H1 (cell line): ENCODE data around the gene MZT2A. TPM values are rescaled to one million over a fixed set of nuclear protein-coding genes. Genes with fewer than 3 reads are reported as not detected.
"Not testable (repeated sequence)": the region's sequence is repeated elsewhere in the genome, so short reads cannot be mapped to it uniquely, and the experiment has no call there.

Experiments used
- CTCF ChIA-PET: fragments of 300-600 bp; sonication (Branson Sonifier 250); formaldehyde crosslinking; loops from one replicate; lab custom pipeline; 2021; ENCODE audit not compliant: partially characterized antibody; lab: Charles Lee
- POLR2A ChIA-PET: fragments of 300-600 bp; sonication (Branson Sonifier 250); formaldehyde crosslinking; loops from one replicate; lab custom pipeline; 2021; ENCODE audit warnings: inconsistent platforms; ENCODE audit not compliant: partially characterized antibody; lab: Charles Lee
- DNase-seq, 2 experiments: peaks; one replicate each; pipeline versions ENCODE4 v3.0.0 to v3.0.0-alpha.2; 2010 to 2022; ENCODE audit warnings: low spot score in 2 of 2, low read depth in 1 of 2, mixed read lengths in 1 of 2
- FAIRE-seq: peaks from 2 replicates; lab custom pipeline; 2011; peaks lifted over from hg19 to GRCh38; lab: Jason Lieb, UNC
- H2AFZ ChIP-seq: 2 replicates; pipeline ENCODE4 v1.8.1; 2012; ENCODE audit warnings: low read length, inconsistent platforms
- H2AK5ac ChIP-seq: 2 replicates; pipeline ENCODE4 v1.6.1; 2013; ENCODE audit warnings: low read depth, low read length
- H2BK120ac ChIP-seq: replicated peaks from 2 replicates; pipeline ENCODE3; 2013; ENCODE audit warnings: low read depth, low read length, inconsistent platforms
- H2BK12ac ChIP-seq: 2 replicates; pipeline ENCODE4 v1.6.1; 2013; ENCODE audit warnings: low read depth, low read length
- H2BK15ac ChIP-seq: 2 replicates; pipeline ENCODE4 v1.6.1; 2013; ENCODE audit warnings: low read length
- H2BK20ac ChIP-seq: 2 replicates; pipeline ENCODE4 v1.6.1; 2013; ENCODE audit warnings: low read length
- H2BK5ac ChIP-seq: 2 replicates; pipeline ENCODE4 v1.6.1; 2013; ENCODE audit warnings: low read depth, low read length
- H3K14ac ChIP-seq: 2 replicates; pipeline ENCODE4 v1.6.1; 2013; ENCODE audit warnings: inconsistent platforms; ENCODE audit not compliant: insufficient read length
- H3K18ac ChIP-seq: 2 replicates; pipeline ENCODE4 v1.6.1; 2013; ENCODE audit warnings: low read length; ENCODE audit errors: extremely low read depth
- H3K23ac ChIP-seq: 2 replicates; pipeline ENCODE4 v1.6.1; 2013; ENCODE audit warnings: inconsistent platforms; ENCODE audit not compliant: insufficient read length
- H3K23me2 ChIP-seq: 2 replicates; pipeline ENCODE4 v1.6.1; 2013; ENCODE audit warnings: low read depth, low read length
- H3K27ac ChIP-seq: 2 replicates; pipeline ENCODE4 v1.6.1; 2011; ENCODE audit warnings: low read depth, low read length, inconsistent platforms
- H3K27me3 ChIP-seq, 4 experiments: replicated peaks in 1 of 4; 1 replicate in 1 of 4; 2 replicates in 3 of 4; pipeline versions ENCODE4 v1.6.1 to v1.8.1; 2011 to 2013; ENCODE audit warnings: low read length in 3 of 4, mild to moderate bottlenecking in 3 of 4, inconsistent platforms in 2 of 4, mixed read lengths in 2 of 4, moderate library complexity in 1 of 4; ENCODE audit not compliant: control insufficient read depth in 3 of 4, insufficient read depth in 3 of 4; ENCODE audit errors: extremely low read depth in 1 of 4
- H3K36me3 ChIP-seq, 4 experiments: 2 replicates each; pipeline versions ENCODE4 v1.6.1 to v1.8.1; 2011 to 2013; ENCODE audit warnings: mild to moderate bottlenecking in 4 of 4, low read length in 3 of 4, moderate library complexity in 2 of 4, control low read depth in 1 of 4, inconsistent platforms in 1 of 4; ENCODE audit not compliant: insufficient read depth in 4 of 4, control insufficient read depth in 2 of 4
- H3K4ac ChIP-seq: replicated peaks from 2 replicates; pipeline ENCODE3; 2013; ENCODE audit warnings: low read length, low read depth, mixed read lengths, inconsistent platforms; ENCODE audit not compliant: insufficient read length
- H3K4me1 ChIP-seq, 4 experiments: replicated peaks in 1 of 4; 1 replicate in 1 of 4; 2 replicates in 3 of 4; pipeline versions ENCODE4 v1.6.1 to v1.8.1; 2011 to 2013; ENCODE audit warnings: low read length in 3 of 4, inconsistent platforms in 2 of 4, mixed read lengths in 1 of 4; ENCODE audit not compliant: insufficient read depth in 4 of 4, control insufficient read depth in 3 of 4
- H3K4me2 ChIP-seq, 2 experiments: 2 replicates each; pipeline versions ENCODE4 v1.6.1 to v1.8.1; 2011 to 2013; ENCODE audit warnings: low read depth in 2 of 2, low read length in 2 of 2, control low read depth in 1 of 2, inconsistent platforms in 1 of 2, mild to moderate bottlenecking in 1 of 2; ENCODE audit not compliant: insufficient read depth in 1 of 2
- H3K4me3 ChIP-seq, 4 experiments: fragments of 200-600, 300-600 bp in 1 of 4; sonication (generic), shearing (Covaris generic), sonication (Bioruptor Twin) in 1 of 4; 2 replicates each; pipeline versions ENCODE4 v1.5.1 to v1.8.1; 2011 to 2016; ENCODE audit warnings: low read length in 4 of 4, low read depth in 3 of 4, control low read depth in 2 of 4, inconsistent platforms in 2 of 4, mild to moderate bottlenecking in 2 of 4, mixed read lengths in 1 of 4, moderate library complexity in 1 of 4; ENCODE audit not compliant: insufficient read depth in 2 of 4; ENCODE audit errors: extremely low read depth in 1 of 4
- H3K56ac ChIP-seq: replicated peaks from 2 replicates; pipeline ENCODE3; 2013; ENCODE audit warnings: low read depth, mild to moderate bottlenecking, mixed read lengths, low read length, inconsistent platforms; ENCODE audit not compliant: insufficient read length
- H3K79me1 ChIP-seq: 2 replicates; pipeline ENCODE4 v1.6.1; 2013; ENCODE audit warnings: low read depth, low read length, control low read depth
- H3K79me2 ChIP-seq, 2 experiments: 2 replicates each; pipeline versions ENCODE4 v1.6.1 to v1.8.1; 2012 to 2013; ENCODE audit warnings: low read length in 2 of 2, mild to moderate bottlenecking in 2 of 2, inconsistent platforms in 1 of 2; ENCODE audit not compliant: insufficient read depth in 2 of 2, control insufficient read depth in 1 of 2
- H3K9ac ChIP-seq, 4 experiments: replicated peaks in 1 of 4; 1 replicate in 1 of 4; 2 replicates in 3 of 4; pipeline versions ENCODE4 v1.6.1 to v1.8.1; 2011 to 2013; ENCODE audit warnings: low read depth in 3 of 4, low read length in 3 of 4, control low read depth in 2 of 4, mild to moderate bottlenecking in 2 of 4, moderate library complexity in 2 of 4, inconsistent platforms in 1 of 4; ENCODE audit errors: extremely low read depth in 1 of 4
- H3K9me3 ChIP-seq, 2 experiments: 2 replicates each; pipeline versions ENCODE4 v1.6.1 to v1.8.1; 2012 to 2013; ENCODE audit warnings: mild to moderate bottlenecking in 2 of 2, moderate library complexity in 2 of 2, control low read depth in 1 of 2, inconsistent platforms in 1 of 2, low read depth in 1 of 2, low read length in 1 of 2, mixed read lengths in 1 of 2; ENCODE audit not compliant: insufficient read depth in 2 of 2
- H4K20me1 ChIP-seq, 2 experiments: replicated peaks in 1 of 2; 2 replicates each; pipeline versions ENCODE3 to v1.8.1; 2011 to 2013; ENCODE audit warnings: inconsistent platforms in 2 of 2, low read length in 2 of 2, mild to moderate bottlenecking in 1 of 2; ENCODE audit not compliant: insufficient read depth in 2 of 2, control insufficient read depth in 1 of 2
- H4K5ac ChIP-seq: 2 replicates; pipeline ENCODE4 v1.6.1; 2013; ENCODE audit warnings: low read length, low read depth, mixed read lengths, inconsistent platforms; ENCODE audit not compliant: insufficient read length
- H4K8ac ChIP-seq: 2 replicates; pipeline ENCODE4 v1.8.0; 2013; ENCODE audit warnings: mild to moderate bottlenecking, moderate library complexity, low read length, inconsistent platforms; ENCODE audit not compliant: insufficient read depth; ENCODE audit errors: extremely low read depth
- H4K91ac ChIP-seq: replicated peaks from 2 replicates; pipeline ENCODE3; 2013; ENCODE audit warnings: low read length, mixed read lengths, inconsistent platforms; ENCODE audit not compliant: insufficient read length
- WGBS, 2 experiments: shearing (Covaris generic) in 1 of 2; methylation state at CpG; one replicate each; pipeline versions ENCODE4 v1.1.6 to v1.1.7; 2013 to 2015; ENCODE audit warnings: low lambda C conversion rate in 2 of 2, mixed read lengths in 2 of 2, inconsistent platforms in 1 of 2, low coverage in 1 of 2, missing lambda C conversion rate in 1 of 2; ENCODE audit not compliant: insufficient replicate concordance in 2 of 2, insufficient coverage in 1 of 2, insufficient read length in 1 of 2; ENCODE audit errors: extremely low coverage in 1 of 2, missing lambda C conversion rate in 1 of 2; 5-methylcytosine and 5-hydroxymethylcytosine counted together
- polyA plus RNA-seq, 7 experiments: library from polyadenylated mRNA; depleted of rRNA in 3 of 7; stranded (reverse) in 5 of 7; unstranded in 2 of 7; fragments of >200 nt in 5 of 7; fragments of 200-250 nt in 2 of 7; gene quantifications; 1 replicate in 5 of 7; 2 replicates in 1 of 7; 4 replicates in 1 of 7; pipeline versions ENCODE4 v1.2.1 to v1.2.3, GENCODE V29; 2011 to 2013; ENCODE audit warnings: missing spikeins in 2 of 7, mixed read lengths in 2 of 7
- total RNA-seq: library from RNA; stranded (reverse); fragmentation: NEBNext Ultra II Directional; extraction: Animal tissue kit (Norgen Biotek cat#: 25700); gene quantifications from 2 replicates; pipeline ENCODE4 v1.2.1, GENCODE V29; 2021

The MZT2A gene
- total and polyA plus RNA-seq, 2 of the 8 experiments (the other 6 are each of a cell fraction or from before 2014, with no cell fraction given), result 116 to 120 TPM

DNA sequence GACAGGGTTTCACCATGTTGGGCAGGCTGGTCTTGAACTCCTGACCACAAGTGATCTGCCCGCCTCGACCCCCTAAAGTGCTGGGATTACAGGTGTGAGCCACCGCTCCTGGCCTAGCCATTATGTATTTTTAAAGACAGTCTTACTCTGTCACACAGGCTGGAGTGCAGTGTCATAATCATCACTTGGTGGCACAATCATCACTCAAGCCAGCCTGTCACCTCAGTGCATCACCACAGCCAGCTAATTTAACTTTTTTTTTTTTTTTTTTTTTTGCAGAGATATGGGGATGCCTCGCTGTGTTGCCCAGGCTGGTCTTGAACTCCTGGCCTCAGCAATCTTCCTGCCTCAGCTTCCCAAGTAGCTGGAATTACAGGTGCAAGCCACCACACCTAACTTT is 11.4 kb upstream of the MZT2A start:
- not testable (repeated sequence) for H4K5ac ChIP-seq, FAIRE-seq, H3K4ac ChIP-seq, H4K91ac ChIP-seq, H3K4me3 ChIP-seq, H3K9me3 ChIP-seq, H2BK20ac ChIP-seq, DNase-seq, H3K23me2 ChIP-seq, H3K56ac ChIP-seq, H4K20me1 ChIP-seq, H3K23ac ChIP-seq, H2AK5ac ChIP-seq, H4K8ac ChIP-seq, H2BK5ac ChIP-seq, H2BK15ac ChIP-seq, H3K79me1 ChIP-seq, H3K18ac ChIP-seq, H3K79me2 ChIP-seq, H3K4me2 ChIP-seq, H2BK12ac ChIP-seq, H3K27ac ChIP-seq, H3K4me1 ChIP-seq, H3K9ac ChIP-seq, H2BK120ac ChIP-seq, H3K27me3 ChIP-seq, H2AFZ ChIP-seq, H3K14ac ChIP-seq
- H3K36me3 ChIP-seq, result peaks cover 6 to 67% (median 45%) of the 10 kb centered on the region in 4 experiments; a peak in 7 of 8 replicates
- CTCF ChIA-PET, result interaction anchor here (1.2 kb wide), 1 partner anchor 90 kb away, joined by 4 read pairs; no protein-coding TSS in a partner anchor
- POLR2A ChIA-PET, result interaction anchor here (1.5 kb wide), 1 partner anchor 10 kb away, joined by 4 read pairs; no protein-coding TSS in a partner anchor
- WGBS, 2 experiments, result 88% methylated on average over 3 of the region's 4 CpGs; no CpG with 5 or more reads in 1 of the 2 experiments
